GM04503 (cell line): ENCODE data around the gene WASF2.
"Not testable (repeated sequence)": the region's sequence is repeated elsewhere in the genome, so short reads cannot be mapped to it uniquely, and the experiment has no call there.

Experiments
- DNase-seq: peaks from one replicate; pipeline ENCODE4 v3.0.0-alpha.2; 2012; ENCODE audit warnings: low read depth

Gene WASF2

GRCh38 chr1:27492796-27493195 lies 2.8 kb upstream of the WASF2 start:
- no peak for DNase-seq

GRCh38 chr1:27491748-27492700 lies 2.1 kb upstream of the WASF2 start:
- no peak for DNase-seq

DNA sequence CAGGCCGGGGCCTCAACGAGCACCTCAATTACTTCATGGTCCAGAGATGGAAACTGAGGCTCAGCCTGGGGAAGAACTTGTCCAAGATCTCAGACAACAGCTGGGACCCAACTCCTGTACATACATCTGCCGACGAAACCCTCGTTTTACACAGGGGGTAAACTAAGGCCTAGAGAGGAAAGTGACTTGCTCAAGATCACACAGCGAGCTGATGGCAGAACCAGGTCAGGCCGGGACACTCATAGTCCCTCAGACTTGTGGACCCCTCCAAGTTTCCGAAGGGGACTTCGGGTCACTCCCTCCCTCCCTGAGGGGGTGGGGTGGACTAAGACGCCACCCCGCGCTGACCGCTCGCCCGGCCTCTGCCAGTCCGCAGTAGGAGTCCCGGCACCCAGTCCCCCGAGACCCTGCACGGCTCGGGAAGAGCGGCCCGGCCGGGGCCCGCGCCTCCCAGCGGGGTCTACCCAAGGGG lies 430 bp downstream of the WASF2 start:
- DNase-seq = no peak

GRCh38 chr1:27487966-27488884 lies 1.7 kb downstream of the WASF2 start:
- no peak for DNase-seq

GRCh38 chr1:27485363-27485762 lies 4.6 kb downstream of the WASF2 start:
- no peak for DNase-seq

DNA sequence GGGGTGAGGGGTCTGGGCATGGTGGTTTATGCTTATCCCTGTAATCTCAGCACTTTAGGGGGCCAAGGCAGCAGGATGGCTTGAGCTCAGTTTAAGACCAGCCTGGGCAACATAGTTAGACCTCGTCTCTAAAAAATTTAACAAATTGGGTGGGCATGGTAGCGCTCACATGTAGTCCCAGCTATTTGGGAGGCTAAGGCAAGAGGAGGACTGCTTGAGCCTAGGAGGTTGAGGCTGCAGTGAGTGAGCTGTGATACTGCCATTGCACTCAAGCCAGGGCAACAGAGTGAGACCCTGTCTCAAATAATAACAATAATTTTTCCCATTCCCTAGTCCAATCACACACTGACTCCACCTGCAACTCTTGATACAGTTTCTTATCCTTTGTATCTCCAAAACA lies 6.3 kb downstream of the WASF2 start:
- no peak for DNase-seq

DNA sequence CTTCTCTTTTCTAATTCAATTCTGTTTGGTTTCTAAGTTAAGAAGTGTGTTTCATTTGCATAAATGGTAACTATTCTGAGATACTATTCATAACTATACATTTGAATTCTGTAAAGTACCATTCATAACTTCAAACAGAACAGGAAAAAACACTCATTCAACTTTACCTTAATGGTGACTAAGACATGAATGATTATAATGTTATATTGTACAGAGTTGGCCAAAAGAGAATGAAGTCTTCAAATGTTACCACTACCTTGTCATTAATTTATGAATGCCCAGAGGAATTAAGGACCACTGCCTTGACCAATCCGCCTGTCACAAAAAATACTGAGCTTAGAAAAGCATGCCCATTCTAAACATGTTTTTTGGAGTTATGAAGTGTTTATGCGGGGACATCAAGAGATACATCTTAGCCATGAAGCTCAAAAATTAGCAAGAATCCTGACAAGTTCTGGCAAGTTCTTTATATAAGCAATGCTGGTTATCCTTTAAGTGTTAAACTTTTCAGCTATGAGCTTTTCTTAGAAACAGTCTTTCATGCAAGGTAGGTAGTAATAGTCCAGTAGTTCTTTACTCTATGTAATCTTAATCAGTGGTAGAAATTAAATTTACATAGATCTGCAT lies 7.9 kb downstream of the WASF2 start:
- DNase-seq = no peak

- no peak for DNase-seq
Observed at GRCh38 chr1:27478098-27478497, 11.9 kb downstream of the WASF2 start.

GRCh38 chr1:27476237-27476636 lies 13.7 kb downstream of the WASF2 start:
- DNase-seq = no peak

DNA sequence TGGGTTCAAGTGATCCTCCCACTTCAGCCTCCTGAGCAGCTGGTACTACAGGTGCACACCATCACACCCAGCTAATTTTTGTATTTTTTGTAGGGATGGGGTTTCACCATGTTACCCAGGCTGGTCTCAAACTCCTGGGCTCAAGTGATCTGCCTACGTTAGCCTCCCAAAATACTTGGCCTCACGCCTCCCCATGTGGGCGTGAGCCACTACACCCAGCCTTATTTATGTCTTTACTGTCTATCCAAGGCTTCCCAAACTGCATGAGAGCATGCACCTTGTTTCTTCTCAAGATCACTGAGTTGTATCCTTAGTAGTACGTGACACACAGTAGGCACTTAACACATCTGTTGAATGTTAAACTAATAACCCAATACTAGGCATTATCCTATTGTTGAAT lies 14.2 kb downstream of the WASF2 start:
- DNase-seq = no peak

GRCh38 chr1:27473755-27474154 lies 16.2 kb downstream of the WASF2 start:
- no peak for DNase-seq

GRCh38 chr1:27472098-27472497 lies 17.9 kb downstream of the WASF2 start:
- not testable (repeated sequence) for DNase-seq

DNA sequence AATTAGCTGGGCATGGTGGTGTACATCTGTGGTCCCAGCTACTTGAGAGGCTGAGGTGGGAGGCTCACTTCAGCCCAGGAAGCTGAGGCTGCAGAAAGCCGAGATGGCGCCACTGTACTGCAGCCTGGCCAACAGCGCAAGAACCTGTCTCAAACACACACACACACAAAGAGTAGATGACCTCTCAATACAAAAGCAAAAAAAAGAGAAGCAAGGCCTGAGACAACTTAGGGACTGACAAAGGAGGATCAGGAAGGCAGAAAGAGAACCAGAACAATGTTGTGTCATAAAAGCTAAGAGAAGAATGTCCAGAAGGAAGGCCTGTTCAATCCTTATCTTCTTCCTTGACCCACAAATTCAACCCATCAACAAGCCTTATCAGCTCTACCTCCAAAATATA lies 18.5 kb downstream of the WASF2 start:
- DNase-seq = no peak

DNA sequence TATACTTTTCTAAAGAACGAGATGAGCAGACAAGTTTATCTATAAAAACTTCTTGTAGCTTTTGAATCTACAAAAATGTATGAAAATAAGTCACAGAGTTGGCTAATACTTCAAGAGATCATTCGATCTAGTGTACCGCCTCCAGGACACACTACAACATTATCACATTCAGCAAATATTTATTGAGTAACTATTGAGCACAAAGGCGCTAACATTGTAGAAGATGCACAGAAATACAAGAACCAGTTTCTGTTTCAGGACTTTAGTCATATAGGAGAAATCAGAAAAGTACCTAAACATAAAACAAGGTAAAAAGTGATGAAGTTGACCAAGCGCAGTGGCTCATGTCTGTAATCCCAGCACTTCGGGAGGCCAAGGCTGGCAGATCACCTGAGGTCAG lies 20.6 kb downstream of the WASF2 start:
- DNase-seq = no peak

DNA sequence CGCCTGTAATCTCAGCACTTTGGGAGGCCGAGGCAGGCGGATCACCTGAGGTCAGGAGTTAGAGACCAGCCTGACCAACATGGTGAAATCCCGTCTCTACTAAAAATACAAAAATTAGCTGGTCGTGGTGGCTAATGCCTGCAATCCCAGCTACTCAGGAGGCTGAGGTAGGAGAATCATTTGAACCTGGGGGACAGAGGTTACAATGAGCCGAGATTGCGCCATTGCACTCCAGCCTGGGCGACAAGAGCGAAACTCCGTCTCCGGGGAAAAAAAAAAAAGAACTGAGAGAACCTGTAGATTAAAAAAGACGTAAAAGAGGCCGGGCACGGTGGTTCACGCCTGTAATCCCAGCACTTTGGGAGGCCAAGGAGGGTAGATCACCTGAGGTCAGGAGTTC lies 21.6 kb downstream of the WASF2 start:
- DNase-seq = not testable (repeated sequence)

DNA sequence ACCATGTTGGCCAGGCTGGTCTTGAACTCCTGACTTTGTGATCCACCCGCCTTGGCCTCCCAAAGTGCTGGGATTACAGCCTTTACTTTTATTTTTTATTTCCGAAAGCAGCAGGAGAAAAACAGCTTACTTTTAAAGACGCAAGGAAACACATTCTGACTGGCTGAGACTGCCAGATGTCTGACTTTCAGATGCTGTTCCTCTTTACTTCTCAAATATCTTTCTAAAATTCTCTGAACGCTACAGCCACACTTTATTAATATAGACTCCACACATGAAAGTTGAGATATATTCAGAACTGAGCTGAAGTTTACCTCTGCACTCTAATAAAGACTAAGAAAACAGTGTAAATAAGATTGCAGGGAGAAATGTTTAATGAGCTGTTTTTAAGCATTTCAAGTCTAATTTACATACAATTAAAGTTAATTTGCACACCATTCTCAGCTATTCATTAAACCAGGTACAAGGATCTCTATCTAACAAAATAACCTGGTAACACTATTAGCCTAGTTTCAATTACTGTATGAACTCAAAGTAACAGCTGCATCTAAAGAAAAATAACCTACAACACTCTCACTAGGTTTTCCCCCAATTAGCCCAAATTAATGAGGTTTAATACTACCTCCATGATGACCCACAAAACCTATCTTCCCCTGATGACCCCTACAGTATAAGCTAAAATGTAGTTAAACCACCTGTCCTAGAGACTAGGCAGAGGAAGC lies 24.9 kb downstream of the WASF2 start:
- DNase-seq = no peak

DNA sequence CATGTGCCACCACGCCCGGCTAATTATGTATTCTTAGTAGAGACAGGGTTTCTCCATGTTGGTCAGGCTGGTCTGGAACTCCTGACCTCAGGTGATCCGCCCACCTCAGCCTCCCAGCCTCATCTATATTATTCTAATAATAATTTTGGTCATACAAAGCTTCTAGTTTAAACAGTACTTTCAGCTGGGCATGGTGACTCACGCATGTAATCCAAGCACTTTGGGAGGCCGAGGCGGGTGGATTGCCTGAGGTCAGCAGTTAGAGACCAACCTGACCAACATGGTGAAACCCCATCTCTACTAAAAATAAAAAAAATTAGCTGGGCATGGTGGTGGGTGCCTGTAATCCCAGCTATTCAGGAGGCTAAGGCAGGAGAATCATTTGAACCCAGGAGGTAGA lies 26.1 kb downstream of the WASF2 start:
- DNase-seq = not testable (repeated sequence)

- not testable (repeated sequence) for DNase-seq
Observed at GRCh38 chr1:27458521-27458920, 31.4 kb downstream of the WASF2 start.

DNA sequence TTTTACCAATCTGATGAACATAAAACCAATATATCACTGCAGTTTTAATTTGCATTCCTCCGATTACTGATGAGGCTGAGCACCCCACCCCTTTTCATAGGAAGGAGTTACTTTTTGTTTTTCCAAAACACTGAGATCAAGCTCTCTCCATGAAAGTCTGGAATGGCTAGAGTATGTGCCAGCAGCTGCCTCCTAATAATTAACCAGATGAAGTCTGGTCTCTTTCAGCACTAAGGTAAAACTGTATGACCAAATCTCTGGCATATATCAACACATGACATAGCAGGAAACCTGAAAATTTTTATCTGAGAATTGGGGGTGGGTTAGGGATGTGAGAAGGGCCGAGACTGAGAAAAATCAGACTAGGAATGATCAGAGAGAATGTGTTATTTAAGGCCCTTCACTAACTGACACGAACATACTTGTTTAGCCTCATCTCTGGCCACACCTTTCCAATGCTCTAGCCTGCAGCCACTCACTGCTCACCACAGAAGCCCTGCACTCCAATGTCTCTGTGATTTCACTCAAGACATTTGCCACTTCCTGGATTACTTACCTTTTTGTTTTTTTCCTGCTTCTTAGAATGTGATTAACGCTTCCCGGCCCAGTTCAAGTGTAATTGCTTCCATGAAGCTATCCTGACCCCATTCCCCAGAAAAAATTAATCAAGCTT lies 34.7 kb downstream of the WASF2 start:
- DNase-seq = no peak

DNA sequence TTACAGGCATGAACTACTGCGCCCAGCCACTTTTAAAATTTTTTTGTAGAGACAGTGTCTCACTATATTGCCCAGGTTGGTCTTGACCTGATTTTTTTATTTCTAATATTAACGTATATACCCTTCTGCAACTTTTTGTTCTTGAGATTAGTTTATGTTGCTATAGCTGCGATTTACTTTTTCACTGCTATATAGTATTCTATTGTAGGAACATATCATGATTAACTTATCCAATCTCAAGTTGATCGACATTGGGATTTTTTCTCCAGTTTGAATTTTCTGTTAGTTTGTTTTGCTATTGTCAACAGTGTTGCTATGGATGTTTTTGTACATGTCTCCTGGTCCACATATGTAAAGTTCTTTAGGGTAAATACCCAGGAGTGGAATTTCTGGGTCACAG lies 35.4 kb downstream of the WASF2 start:
- no peak for DNase-seq

DNA sequence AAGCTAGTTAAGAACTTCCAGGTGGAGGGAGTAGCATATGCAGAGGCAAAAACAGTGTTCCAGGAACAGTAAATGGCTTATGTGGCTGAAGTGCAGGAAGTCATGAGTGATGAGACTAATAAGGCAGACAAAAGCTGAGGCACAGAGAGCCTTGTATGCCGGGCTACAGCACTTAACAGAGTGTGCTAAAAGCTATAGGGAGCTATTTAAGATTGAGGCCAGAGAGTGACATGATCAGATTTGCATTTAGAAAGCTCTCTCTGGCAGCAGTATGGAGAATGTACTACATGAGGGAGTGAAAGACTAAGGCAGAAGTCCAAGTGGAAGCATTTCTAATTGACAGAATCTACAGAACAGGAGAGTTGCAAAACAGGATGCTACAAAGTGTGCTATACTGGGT lies 38.6 kb downstream of the WASF2 start:
- no peak for DNase-seq
